K562 (cell line): ENCODE results near the gene N4BP2L1.

ENCODE experiments used
- CEBPG ChIP-seq, 3 experiments: fragments of 200-800 bp in 1 of 3; sonication (Bioruptor generic) in 1 of 3; sonication (generic) in 1 of 3; formaldehyde crosslinking in 1 of 3; IDR thresholded peaks in 2 of 3; conservative IDR thresholded peaks in 1 of 3; 2 replicates each; pipeline versions ENCODE4 v1.6.1 to v1.8.0; 2016 to 2022; ENCODE audit warnings: missing compliant biosample characterization in 2 of 3, missing genetic modification characterization in 2 of 3, mild to moderate bottlenecking in 1 of 3, missing genetic modification reagents in 1 of 3
- EP300 ChIP-seq: IDR thresholded peaks from 2 replicates; pipeline ENCODE4 v1.6.1; 2012; ENCODE audit warnings: low read length, improper control_type of control experiment
- FOXA1 ChIP-seq: fragments of 450-650 bp; IDR thresholded peaks from 2 replicates; pipeline ENCODE4 v1.6.1; 2016; ENCODE audit warnings: mild to moderate bottlenecking, borderline replicate concordance
- MAX ChIP-seq: sonication (generic); formaldehyde crosslinking; IDR thresholded peaks from 2 replicates; pipeline ENCODE4 v1.9.0; 2022; ENCODE audit warnings: mild to moderate bottlenecking, missing genetic modification reagents
- NFIC ChIP-seq: fragments of 450-650 bp; IDR thresholded peaks from 2 replicates; pipeline ENCODE4 v1.6.1; 2017; ENCODE audit warnings: mild to moderate bottlenecking, inconsistent platforms
- POLR2AphosphoS5 ChIP-seq: IDR thresholded peaks from 2 replicates; pipeline ENCODE4 v1.6.1; 2011; ENCODE audit warnings: mild to moderate bottlenecking, low read depth, low read length, moderate library complexity; ENCODE audit not compliant: control insufficient read depth, insufficient read depth
- SMARCB1 ChIP-seq: IDR thresholded peaks from 2 replicates; pipeline ENCODE4 v1.6.1; 2011; ENCODE audit warnings: improper control_type of control experiment, low read depth; ENCODE audit not compliant: insufficient read length
- ZFX ChIP-seq: sonication (generic); formaldehyde crosslinking; IDR thresholded peaks from 2 replicates; pipeline ENCODE4 v1.8.0; 2022; ENCODE audit warnings: mild to moderate bottlenecking, missing genetic modification reagents, moderate library complexity
- ZNF274 ChIP-seq: IDR thresholded peaks from 2 replicates; pipeline ENCODE4 v1.6.1; 2011; ENCODE audit warnings: low read depth, mild to moderate bottlenecking, low read length, moderate library complexity, borderline replicate concordance
- ZSCAN29 ChIP-seq: fragments of 450-650 bp; IDR thresholded peaks from 2 replicates; pipeline ENCODE4 v1.6.1; 2017
- TF ChIP-seq, protein P1 (sequence below), 3 experiments: IDR thresholded peaks in 2 of 3; conservative IDR thresholded peaks in 1 of 3; 2 replicates each; pipeline ENCODE4 v1.5.1; 2011 to 2012; ENCODE audit warnings: low read length in 3 of 3, mild to moderate bottlenecking in 3 of 3, control low read depth in 2 of 3, improper control_type of control experiment in 1 of 3, inconsistent platforms in 1 of 3, low read depth in 1 of 3, mixed read lengths in 1 of 3, moderate library complexity in 1 of 3; ENCODE audit not compliant: insufficient read depth in 2 of 3

DNA sequence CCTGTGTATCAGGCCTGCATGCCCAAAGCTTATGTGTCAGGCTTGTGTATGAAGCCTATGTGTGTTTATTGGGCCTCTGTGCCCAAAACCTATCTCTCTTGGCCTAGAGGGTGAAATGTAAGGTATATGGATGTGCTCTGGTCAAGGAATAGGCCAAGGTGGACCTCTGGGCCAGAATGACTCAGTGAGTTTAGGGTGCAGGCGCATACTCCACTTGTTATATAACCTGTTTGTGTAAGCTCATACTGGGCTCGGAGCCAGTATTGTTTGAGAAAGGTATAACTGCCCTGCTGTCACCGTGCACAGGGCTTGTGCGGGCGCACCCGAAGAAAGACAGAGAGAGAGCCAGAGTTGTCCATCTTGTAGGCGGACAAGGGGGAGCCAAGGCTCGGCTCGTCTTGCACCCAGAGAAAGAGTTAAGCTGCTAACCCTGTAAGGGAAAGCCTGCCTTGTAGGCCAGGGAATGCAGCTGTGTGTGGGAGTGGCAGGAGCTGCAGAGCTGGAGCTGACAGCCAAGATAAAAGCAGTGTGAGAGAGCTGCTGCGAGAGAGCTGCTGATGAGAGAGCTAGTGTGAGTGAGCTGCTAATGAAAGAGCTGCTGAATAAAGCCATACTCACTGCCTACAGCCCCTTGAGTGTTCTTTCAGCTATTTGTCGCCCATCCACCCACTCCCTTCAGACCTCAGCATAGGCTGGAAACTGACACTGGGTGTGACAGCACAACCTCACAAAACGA, 43.4 kb upstream of the N4BP2L1 start:
- no peak for TF ChIP-seq SMARCB1
- TF ChIP-seq POLR2AphosphoS5: no peak
- TF ChIP-seq, protein P1, sequence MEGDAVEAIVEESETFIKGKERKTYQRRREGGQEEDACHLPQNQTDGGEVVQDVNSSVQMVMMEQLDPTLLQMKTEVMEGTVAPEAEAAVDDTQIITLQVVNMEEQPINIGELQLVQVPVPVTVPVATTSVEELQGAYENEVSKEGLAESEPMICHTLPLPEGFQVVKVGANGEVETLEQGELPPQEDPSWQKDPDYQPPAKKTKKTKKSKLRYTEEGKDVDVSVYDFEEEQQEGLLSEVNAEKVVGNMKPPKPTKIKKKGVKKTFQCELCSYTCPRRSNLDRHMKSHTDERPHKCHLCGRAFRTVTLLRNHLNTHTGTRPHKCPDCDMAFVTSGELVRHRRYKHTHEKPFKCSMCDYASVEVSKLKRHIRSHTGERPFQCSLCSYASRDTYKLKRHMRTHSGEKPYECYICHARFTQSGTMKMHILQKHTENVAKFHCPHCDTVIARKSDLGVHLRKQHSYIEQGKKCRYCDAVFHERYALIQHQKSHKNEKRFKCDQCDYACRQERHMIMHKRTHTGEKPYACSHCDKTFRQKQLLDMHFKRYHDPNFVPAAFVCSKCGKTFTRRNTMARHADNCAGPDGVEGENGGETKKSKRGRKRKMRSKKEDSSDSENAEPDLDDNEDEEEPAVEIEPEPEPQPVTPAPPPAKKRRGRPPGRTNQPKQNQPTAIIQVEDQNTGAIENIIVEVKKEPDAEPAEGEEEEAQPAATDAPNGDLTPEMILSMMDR (IDR thresholded peaks at IDR 0.05 in 2 of 3, conservative IDR thresholded peaks at IDR 0.05 in 1 of 3; ENCODE audit: insufficient read depth in 2 of 3, low read depth in 1 of 3, low read length in 3 of 3): no peak
- peak; percentile 50; the same call in 1 of the 2 replicates for TF ChIP-seq EP300
- TF ChIP-seq FOXA1: no peak
- TF ChIP-seq NFIC: peak; percentile 79
- TF ChIP-seq CEBPG (CRISPR knock-in tag; IDR thresholded peaks at IDR 0.05): no peak
- TF ChIP-seq CEBPG (tag; conservative IDR thresholded peaks at IDR 0.05 in 1 of 2, IDR thresholded peaks at IDR 0.05 in 1 of 2): no peak
- TF ChIP-seq ZSCAN29: no peak
- TF ChIP-seq MAX (CRISPR knock-in tag): no peak
- TF ChIP-seq ZNF274: no peak
- TF ChIP-seq ZFX: peak; percentile 44
